ENCODE data around the gene SCARB1. TPM values are rescaled to one million over a fixed set of nuclear protein-coding genes. Genes with fewer than 3 reads are reported as not detected.

Gene SCARB1
- total and polyA plus RNA-seq, 9 of the 15 experiments (the other 6 are each of a cell fraction or from before 2014, with no cell fraction given): 0.56 to 157 (median 52.8) TPM

DNA sequence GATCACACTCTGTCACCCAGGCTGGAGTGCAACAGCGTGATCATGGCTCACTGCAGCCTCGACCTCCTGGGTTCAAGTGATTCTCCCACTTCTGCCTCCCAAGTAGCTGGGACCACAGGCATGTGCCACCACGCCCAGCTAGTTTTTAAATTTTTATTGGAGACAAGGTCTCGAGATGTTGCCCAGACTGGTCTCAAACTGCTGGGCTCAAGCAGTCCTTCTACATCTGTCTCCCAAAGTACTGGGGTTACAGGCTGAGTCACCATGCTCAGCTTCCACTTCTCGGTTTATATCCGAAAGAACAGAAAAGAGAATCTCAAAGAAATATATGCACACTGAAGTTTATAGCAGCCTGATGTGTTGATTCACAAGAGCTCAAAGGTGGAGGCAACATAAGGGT lies 107.5 kb downstream of the SCARB1 start:
- in situ Hi-C loops (cut with MboI): no loop called here
- TF ChIP-seq TBL1XR1 (IDR thresholded peaks at IDR 0.05; ENCODE audit: low read length in 2 of 2) (no peak), MGA (IDR thresholded peaks at IDR 0.05) (no peak), CEBPZ (IDR thresholded peaks at IDR 0.05; ENCODE audit: borderline replicate concordance, low read depth, low read length) (no peak), SMAD2 (IDR thresholded peaks at IDR 0.05; ENCODE audit: low read depth, low read length) (no peak)
- TF ChIP-seq, protein P1, sequence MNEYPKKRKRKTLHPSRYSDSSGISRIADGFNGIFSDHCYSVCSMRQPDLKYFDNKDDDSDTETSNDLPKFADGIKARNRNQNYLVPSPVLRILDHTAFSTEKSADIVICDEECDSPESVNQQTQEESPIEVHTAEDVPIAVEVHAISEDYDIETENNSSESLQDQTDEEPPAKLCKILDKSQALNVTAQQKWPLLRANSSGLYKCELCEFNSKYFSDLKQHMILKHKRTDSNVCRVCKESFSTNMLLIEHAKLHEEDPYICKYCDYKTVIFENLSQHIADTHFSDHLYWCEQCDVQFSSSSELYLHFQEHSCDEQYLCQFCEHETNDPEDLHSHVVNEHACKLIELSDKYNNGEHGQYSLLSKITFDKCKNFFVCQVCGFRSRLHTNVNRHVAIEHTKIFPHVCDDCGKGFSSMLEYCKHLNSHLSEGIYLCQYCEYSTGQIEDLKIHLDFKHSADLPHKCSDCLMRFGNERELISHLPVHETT (CRISPR knock-in tag; conservative IDR thresholded peaks at IDR 0.05 in 1 of 2, IDR thresholded peaks at IDR 0.05 in 1 of 2): no peak

More for the DNA sequence above, 107.5 kb downstream of the SCARB1 start:
- no peak overlapping the region for H2AFZ ChIP-seq (ENCODE audit: low read depth, low read length)
- peaks cover 10% of the 10 kb centered on the region for H3K9me3 ChIP-seq (replicated peaks; ENCODE audit: control insufficient read depth, insufficient read depth, low read depth, low read length)
- POLR2A ChIA-PET: interaction anchor here (1.0 kb wide), 1 partner anchor 155 kb away, joined by 3 read pairs; no protein-coding TSS in a partner anchor
- no peaks in the 10 kb centered on the region for H3K9me1 ChIP-seq (ENCODE audit: control insufficient read depth, insufficient read depth, low read length)
- DNase-seq (ENCODE audit: extremely low read depth in 1 of 4, low spot score in 3 of 4) (no peak), ATAC-seq (no peak), FAIRE-seq (no peak)
- no peak overlapping the region for H3K9ac ChIP-seq (ENCODE audit: insufficient read depth in 1 of 2, low read depth in 2 of 2, low read length in 2 of 2)
- peaks cover 0 to 14% of the 10 kb centered on the region in 2 experiments; a peak in 1 of 5 replicates for H3K4me1 ChIP-seq (replicated peaks in 1 of 2; ENCODE audit: control insufficient read depth in 2 of 2, insufficient read depth in 2 of 2, low read length in 2 of 2)
- H3K4me3 ChIP-seq: no peak overlapping the region
- H3K27me3 ChIP-seq (ENCODE audit: control insufficient read depth in 2 of 2, insufficient read depth in 2 of 2, low read length in 2 of 2): peaks cover 61 to 91% of the 10 kb centered on the region in 2 experiments
- intact Hi-C loops (cut with micrococcal nuclease): no loop called here
- H3K4me2 ChIP-seq (ENCODE audit: insufficient read depth, low read length): no peak overlapping the region
- no peaks in the 10 kb centered on the region; the same call in 1 of the 2 replicates for H4K20me1 ChIP-seq (replicated peaks; ENCODE audit: control insufficient read depth, insufficient read depth, low read length)
- no peaks in the 10 kb centered on the region for H3K36me3 ChIP-seq (ENCODE audit: control insufficient read depth, insufficient read depth, low read length)
- 3% methylated on average over 6 of the region's 6 CpGs for WGBS (ENCODE audit: insufficient coverage, low coverage, missing lambda C conversion rate)
- no peak overlapping the region for H3K27ac ChIP-seq (ENCODE audit: extremely low read depth, low read depth, low read length)
- CTCF ChIA-PET (ENCODE audit: low intra/inter-chr PET ratio): no interaction called here
- no peaks in the 10 kb centered on the region for H3K79me2 ChIP-seq (ENCODE audit: control insufficient read depth, insufficient read depth, low read length)
- no TSS peak for BruUV-seq (replicated peaks)
